SK-N-DZ (cell line): ENCODE data around the gene STXBP5.
A peak's percentile ranks its signal among the peaks of the same experiment; 100 is the strongest.

Experiments
- DNase-seq: peaks from one replicate; pipeline ENCODE4 v3.0.0-alpha.2; 2015; ENCODE audit warnings: low spot score

STXBP5 gene

DNA sequence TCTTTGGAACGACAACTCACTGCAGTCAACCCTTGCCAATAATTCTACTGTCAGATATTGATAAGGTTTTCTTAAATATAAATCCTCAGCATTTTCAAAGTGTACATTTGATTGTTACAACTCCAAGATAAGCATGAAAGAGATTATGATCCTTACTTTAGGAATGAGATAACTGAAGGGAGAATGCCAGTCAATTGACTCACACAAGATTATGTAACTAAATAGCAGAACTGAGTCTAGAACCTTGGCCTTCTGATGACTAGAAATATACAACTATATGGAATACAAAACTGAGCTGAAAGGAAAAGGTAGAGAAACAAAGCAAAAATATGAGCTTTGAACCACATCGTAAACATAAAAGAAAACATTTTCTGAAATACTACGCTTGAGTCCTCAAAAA lies 26.9 kb upstream of the STXBP5 start:
- no peak for DNase-seq

DNA sequence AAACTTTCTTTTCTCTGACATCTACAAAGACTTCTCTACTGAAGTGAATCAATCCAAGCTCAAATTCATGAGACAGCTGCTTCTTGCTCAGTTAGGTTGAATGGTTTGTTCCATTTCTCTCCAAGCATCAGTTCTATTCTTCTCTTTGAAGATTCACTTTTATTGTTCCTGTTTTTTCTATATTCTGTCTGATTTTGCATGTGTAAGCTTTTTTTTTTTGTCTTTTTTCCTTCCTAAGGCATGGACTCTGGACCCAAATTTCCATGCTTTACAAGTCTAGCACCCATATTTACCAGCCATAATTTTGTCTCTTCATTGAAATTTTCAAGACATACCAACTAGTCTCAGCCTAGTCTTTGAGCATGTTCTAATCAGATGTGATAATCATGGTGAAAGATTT lies 25.9 kb upstream of the STXBP5 start:
- no peak for DNase-seq

DNA sequence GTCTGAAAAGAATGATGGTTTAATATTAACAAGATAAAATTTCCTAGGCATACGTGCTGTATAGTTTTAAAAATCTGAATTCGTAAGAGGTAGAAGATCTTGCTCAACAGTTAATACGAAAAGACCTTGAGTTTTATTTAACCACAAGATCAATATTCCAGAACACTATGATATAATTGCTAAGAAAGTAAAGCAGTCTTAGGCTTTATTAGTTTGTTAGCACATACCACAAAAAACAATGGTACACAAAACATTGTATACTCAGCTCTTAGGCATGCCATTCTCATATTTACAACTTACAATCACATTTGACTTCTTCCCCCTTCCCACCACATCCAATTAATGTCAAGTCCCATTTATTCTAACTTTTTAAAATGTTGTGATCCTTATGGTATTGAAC lies 24.4 kb upstream of the STXBP5 start:
- DNase-seq, result no peak

GRCh38 chr6:147180926-147181325 lies 23.3 kb upstream of the STXBP5 start:
- DNase-seq, result no peak

DNA sequence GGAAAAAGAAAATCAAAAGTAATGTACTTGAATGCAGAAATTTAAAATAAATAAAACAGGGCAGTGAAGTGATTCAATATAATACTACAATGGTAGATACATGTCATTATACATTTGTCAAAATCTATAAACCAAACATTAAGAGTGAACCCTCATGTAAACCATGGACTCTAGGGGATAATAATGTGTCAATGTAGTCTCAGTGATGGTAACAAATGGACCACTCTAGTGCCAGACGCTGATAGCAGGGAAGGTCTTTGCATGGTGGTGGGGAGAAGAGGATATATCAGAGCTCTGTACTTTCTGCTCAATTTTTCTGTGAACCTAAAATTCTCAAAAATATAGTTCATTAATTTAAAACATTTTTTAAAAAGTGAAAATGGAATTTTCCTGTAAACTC lies 19.8 kb upstream of the STXBP5 start:
- no peak for DNase-seq

DNA sequence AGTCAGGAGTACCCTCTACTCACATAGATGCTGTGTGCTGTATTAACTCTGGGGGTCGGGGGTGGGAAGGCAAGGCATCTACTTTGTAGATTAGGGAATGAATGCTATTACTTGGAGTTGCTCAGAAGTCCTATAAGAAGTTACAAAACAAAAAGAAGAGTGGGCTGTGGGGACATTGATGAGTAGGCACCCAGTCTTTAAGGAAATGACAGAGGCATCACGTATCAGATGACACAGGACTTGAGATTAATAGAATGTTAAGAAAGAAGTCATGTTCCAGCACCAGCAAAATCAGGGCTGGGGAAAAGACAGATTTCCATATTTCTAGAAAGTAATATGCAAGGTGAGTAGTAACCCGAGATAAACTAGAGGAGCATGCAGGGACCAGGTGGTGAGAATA lies 19.0 kb upstream of the STXBP5 start:
- DNase-seq, result no peak

DNA sequence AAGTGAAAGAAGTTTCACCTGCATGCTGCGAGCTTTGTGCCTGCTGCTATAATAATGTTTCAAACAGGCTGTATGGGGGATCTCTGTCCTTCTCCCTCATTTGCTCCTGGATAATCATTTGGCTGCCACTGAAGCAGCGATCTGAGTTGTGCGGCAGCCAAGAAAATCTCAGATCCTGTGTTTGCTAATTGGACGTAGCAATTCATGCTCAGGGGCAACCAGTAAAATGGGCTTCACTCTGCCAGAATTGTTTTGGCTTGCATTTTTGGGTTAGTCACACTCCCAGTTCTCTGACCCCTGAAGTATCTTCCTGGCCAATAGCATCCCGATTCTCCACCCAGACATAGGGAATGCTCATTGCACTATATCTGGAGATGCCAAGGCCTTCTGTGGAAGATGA lies 13.7 kb upstream of the STXBP5 start:
- no peak for DNase-seq

DNA sequence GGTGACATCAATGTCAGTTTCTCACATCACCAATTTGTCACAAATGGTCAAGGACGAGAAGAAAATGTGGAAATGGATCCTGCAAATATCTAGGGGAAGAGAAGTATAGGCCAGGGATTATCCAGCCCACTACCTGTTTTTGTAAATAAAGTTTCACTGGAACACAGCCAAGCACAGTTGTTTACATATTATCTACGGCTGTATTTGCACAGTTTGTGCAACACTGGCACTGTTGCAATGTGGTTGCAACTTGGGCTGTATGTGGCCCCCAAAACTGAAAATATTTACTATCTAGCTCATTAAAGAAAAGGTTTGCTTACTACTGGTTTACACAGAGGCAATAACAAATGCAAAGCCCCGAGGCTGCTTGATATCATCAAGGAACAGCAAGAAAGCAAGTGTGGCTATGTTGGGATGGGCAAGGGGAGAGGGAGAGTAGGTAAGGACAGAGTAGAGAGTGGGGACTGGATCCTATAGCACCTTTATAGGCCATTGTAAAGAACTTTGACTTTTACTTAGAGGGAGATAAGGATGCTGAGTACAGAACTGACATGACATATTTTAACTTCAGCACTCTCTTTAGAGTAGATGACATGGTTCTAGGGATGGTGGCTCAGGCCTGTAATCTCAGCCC lies 11.8 kb upstream of the STXBP5 start:
- DNase-seq, result no peak

- DNase-seq, result no peak
These were observed 9.4 kb upstream of the STXBP5 start for GRCh38 chr6:147194652-147195411.

DNA sequence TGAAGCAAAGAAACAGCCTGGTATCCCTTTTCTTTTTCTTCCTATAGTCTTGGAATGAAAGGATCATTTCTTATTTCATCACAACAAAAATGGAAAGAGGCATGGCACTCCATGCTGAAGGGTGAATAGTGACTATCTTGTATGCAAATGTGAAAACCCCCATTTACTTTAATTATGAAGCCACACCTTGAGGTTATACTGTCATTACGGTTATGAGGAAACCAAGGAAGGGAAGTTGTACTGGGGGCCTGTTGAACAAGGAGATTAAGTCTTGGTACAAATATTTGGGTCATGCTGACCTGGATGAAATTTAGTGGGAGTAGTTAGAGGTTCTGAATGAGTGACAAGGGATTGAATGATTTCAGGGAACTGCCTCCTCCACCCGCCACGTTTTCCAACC lies 8.7 kb upstream of the STXBP5 start:
- no peak for DNase-seq

DNA sequence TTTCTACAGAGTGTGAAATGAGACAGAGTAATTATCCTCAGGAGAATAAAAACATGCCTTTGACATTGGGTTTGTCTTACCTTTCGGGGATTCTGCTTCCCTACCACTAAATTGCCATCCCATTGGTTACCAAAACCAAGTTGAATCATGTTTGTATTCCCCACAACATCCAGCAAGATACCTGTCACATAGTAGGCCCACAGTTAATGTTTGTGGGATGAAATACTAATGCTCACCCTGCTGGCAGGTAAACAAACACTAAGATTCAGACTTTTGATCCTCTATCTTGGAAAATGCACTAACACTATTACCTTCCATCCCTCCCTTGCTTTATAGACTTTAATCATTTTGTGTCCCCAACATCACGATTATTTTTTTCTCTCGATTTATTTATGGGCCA lies 8.2 kb upstream of the STXBP5 start:
- DNase-seq, result no peak

DNA sequence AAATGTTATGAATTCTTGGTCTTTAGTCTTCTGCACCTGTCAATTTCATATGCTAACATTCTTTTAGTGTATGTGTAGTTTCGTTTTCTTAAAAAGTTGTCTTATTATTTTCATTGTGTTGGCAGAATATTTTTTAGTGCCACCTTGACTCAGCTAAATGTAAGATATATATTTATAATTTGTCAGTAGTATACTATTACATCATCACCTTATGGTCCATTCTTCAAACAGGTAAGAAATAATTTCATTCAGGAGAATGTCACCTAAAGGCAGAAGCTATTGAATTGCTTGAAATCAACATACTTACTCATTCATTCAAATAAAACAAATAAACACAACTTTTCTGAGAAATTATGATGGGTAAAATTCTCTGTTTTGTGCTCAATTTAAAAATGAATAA lies 3.5 kb upstream of the STXBP5 start:
- no peak for DNase-seq

DNA sequence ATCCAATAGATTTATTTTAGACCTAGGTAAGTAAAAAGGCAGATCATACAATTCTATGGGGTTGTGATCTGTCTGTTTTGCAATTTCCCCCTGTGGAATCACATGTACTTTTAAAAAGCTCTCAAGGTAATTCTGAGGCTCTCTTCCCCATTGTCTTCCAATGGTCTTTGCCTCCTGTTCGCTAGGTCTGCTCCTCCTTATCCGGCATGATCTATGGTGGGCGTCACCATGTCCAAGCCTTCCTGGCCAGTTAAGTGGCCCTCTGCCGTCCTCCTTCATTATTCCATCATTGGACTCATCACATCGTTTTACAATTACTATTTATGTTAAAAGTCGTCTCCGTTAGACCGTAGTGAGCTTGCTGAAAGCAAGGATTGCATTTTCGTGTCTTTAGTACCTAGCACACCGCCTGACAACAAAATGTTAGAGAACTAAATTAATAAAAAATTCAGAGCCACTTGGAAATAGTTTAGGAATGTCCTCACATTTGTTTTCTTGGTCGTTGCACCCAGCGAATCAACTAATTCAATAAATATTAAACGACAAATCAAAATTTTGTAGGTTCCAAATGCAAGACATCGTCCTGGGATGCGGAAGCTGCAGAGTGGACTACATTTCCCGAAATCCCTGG lies 2.2 kb upstream of the STXBP5 start:
- peak; percentile 85 for DNase-seq

DNA sequence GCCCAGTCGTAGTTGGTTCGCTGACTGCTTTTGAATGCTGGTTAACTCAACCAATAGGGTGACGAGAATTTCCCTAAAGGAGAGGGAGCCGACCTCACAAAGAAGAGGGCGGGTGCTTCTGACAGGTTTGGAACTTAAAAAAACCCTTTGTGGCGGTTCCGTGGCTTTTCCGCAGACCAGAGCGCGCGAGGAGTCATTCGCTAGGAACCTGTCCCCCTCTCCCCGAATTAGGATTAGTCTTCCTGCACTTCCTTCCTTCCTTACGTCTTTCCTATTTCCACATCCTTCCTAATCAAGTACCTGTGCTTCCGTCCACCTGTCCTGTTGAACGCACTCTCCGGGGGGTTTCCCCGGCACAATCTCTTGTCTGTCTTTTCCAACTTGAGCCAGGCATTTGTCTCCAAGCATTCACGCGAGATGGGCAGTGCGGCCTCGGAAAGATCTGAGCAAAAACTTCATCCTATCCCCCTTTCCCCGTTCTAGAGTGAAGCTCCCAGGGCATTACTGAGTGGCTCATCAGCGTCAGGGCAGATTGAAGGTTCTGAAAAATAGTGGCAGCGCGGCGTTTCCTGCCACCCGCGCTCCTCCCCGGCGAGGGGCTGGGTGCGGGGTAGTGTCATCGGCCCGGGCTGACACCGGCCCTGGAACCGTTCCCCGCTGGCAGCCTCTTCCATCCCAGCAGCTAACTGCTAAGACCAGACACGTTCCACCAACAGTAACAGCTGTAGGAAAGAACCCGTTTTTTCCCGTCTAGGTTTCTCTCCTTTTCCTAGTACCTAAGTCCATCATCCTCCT lies 1.5 kb upstream of the STXBP5 start:
- peak; percentile 96 for DNase-seq

DNA sequence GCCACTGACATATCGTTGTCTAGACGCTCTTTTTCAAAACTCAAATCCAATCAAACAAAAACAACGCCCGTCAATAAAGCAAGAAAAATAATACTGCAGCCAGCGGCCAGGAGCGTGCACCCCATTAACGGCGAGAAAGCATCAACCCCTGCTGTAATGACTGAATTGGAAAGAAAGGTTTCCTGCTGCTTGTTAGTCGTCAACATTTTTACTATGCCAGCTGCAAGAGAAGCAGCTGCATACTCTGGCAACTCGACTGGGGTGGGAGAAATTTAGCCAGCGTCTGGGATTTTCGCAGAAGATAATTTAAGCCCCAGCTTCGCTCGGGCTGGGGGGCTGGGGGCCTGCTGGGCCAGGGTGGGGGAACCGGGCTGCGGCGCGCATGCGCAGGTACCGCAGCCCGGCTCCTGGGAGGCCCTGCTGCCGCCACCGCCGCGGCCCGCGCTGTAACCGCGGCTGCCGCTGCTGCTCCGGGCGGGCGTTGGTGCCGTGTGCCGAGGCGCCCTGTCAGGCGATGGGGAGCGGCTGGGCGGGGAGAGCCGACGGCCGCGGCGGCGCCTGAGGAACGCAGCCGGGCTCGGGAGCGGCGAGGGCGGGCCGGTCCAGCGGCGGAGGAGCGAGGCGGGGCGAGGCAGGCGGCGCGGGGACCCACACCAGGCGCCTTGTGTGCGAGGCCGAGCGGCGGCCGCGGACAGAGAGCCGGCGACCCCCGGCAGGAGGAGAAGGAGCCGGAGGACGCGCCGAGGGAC lies 732 bp upstream of the STXBP5 start:
- DNase-seq, result peak; percentile 71

DNA sequence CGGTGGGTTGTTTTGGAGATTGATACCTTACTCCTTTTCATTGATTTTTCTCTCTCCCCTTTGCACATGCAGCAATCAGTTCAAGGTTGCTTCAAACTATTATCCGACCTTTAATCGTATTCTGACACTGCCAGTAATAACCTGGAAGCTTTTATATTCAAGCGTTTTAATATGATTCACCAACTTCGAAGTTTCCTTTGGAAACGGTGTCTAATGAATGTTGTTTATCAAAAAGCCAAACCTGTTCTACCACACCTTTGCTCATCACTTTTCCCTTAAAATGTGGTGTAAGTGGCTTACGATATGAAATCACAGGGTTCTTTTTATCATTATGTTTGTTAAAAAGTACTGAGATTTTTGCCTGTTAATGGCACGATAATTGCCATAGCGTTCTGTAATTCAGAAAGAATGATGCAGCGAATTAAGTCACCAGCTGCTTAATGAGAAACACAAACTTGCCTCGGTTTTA lies 660 bp downstream of the STXBP5 start:
- no peak for DNase-seq

DNA sequence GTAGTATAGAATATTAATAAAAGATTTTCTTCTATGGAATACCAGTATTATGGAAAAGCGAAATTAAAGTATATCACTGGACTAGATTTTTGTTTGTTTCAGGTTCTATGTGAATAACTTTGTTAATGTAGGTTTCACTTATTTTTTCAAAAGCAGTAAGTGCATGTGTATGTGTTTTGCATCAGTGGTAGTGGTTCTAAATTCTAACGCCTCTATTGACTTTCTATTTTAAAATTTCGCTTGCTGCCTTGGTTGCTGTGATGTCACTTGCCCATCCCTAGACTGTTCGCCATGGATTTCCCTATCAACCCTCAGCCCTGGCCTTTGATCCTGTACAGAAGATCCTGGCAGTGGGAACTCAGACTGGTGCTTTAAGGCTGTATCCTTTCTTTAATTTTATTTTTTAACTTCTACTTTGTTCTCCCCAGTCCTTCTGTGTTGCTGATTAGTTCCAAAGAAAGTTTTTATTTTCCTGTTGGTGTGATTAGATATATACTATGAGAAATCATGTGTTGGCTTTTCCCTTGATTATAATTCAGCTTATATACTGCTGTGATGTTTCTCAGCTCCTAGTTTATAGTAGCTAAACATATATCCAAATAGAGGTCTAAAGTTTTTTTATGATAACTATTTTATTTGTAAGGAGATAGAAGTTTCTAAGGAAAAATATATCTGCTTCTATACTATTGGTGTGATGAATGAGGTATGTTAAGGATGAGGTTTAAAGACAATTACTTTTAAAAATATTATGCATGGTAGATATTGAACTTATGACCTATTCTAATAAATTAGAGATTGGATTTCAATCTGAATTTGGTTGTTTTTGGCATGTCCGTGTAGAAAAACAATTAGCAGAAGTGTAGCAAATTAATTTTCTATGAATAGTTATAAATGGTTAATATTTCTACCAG lies 1.7 kb downstream of the STXBP5 start:
- peak; percentile 22 for DNase-seq

DNA sequence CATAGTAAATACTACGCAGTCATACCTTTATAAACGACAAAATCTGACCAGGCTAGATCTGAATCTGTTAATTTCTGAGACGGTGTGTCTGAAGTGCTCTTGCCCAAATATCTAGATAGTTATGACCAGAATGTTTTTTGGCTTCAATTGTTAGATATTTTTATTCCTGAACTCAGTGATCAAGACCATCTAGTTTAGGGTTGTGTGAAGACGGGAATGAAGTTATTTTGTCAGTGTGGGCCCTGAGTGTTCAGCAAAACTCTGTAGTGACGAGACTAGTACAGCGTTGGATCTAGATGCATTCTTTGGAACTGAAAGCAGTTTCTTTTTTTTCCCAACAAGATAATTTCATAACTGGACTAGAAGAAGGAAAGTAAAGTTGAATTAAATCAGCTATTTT lies 3.1 kb downstream of the STXBP5 start:
- no peak for DNase-seq

GRCh38 chr6:147207837-147208754 lies 3.9 kb downstream of the STXBP5 start:
- no peak for DNase-seq
